NCI-H1105 (cell line): ENCODE results near the gene GPR31.

ENCODE experiments used
- DNase-seq: peaks from one replicate; lab custom pipeline; 2025; lab: John Stamatoyannopoulos, UW

Gene GPR31

GRCh38 chr6:167118006-167118405, 39.8 kb downstream of the GPR31 start:
- no peak for DNase-seq

GRCh38 chr6:167116838-167117228, 40.9 kb downstream of the GPR31 start:
- no peak for DNase-seq

GRCh38 chr6:167116109-167116837, 41.5 kb downstream of the GPR31 start:
- DNase-seq: no peak

- no peak for DNase-seq
These were observed 42.7 kb downstream of the GPR31 start for GRCh38 chr6:167115054-167115453.

GRCh38 chr6:167113935-167114910, 43.6 kb downstream of the GPR31 start:
- no peak for DNase-seq

GRCh38 chr6:167113047-167113754, 44.6 kb downstream of the GPR31 start:
- DNase-seq: no peak

- DNase-seq: no peak
These were observed 45.4 kb downstream of the GPR31 start for GRCh38 chr6:167112421-167112820.

GRCh38 chr6:167111597-167111996, 46.2 kb downstream of the GPR31 start:
- DNase-seq: no peak

GRCh38 chr6:167109651-167110050, 48.1 kb downstream of the GPR31 start:
- DNase-seq: no peak

- no peak for DNase-seq
These were observed 49.5 kb downstream of the GPR31 start for GRCh38 chr6:167108278-167108677.

GRCh38 chr6:167107787-167108186, 50.0 kb downstream of the GPR31 start:
- no peak for DNase-seq

- no peak for DNase-seq
These were observed 51.4 kb downstream of the GPR31 start for GRCh38 chr6:167106406-167106805.
